Skin of body (tissue), 2 donors: ENCODE measurements around the gene RIN3. TPM values are rescaled to one million over a fixed set of nuclear protein-coding genes. Genes with fewer than 3 reads are reported as not detected.
A peak's percentile ranks its signal among the peaks of the same experiment; 100 is the strongest.

Experiments used
- DNase-seq: peaks from one replicate; lab custom pipeline; 2025; lab: John Stamatoyannopoulos, UW
- total RNA-seq: library from RNA; depleted of rRNA; stranded (reverse); fragments of >200 nt; gene quantifications from one replicate; pipeline ENCODE4 v1.2.3, GENCODE V29; 2014

The RIN3 gene
- total RNA-seq, 1 donor from 2014 or later, result 8.2 TPM

- no peak for DNase-seq
Observed at GRCh38 chr14:92645841-92646478, 132.4 kb downstream of the RIN3 start.

GRCh38 chr14:92646952-92647796 lies 133.6 kb downstream of the RIN3 start:
- DNase-seq, result peak; percentile 95

- no peak for DNase-seq
Observed at GRCh38 chr14:92647797-92648279, 134.3 kb downstream of the RIN3 start.

- DNase-seq, result no peak
Observed at GRCh38 chr14:92649066-92649465, 135.5 kb downstream of the RIN3 start.

- no peak for DNase-seq
Observed at GRCh38 chr14:92649934-92650545, 136.5 kb downstream of the RIN3 start.

- no peak for DNase-seq
Observed at GRCh38 chr14:92650581-92651105, 137.1 kb downstream of the RIN3 start.

- no peak for DNase-seq
Observed at GRCh38 chr14:92651106-92651757, 137.7 kb downstream of the RIN3 start.

GRCh38 chr14:92651758-92652406 lies 138.3 kb downstream of the RIN3 start:
- DNase-seq, result no peak

- no peak for DNase-seq
Observed at GRCh38 chr14:92652413-92653151, 139.0 kb downstream of the RIN3 start.

GRCh38 chr14:92653162-92653651 lies 139.6 kb downstream of the RIN3 start:
- DNase-seq, result no peak

GRCh38 chr14:92654239-92654901 lies 140.8 kb downstream of the RIN3 start:
- DNase-seq, result no peak

GRCh38 chr14:92655419-92656201 lies 142.0 kb downstream of the RIN3 start:
- no peak for DNase-seq

- DNase-seq, result no peak
Observed at GRCh38 chr14:92656306-92657081, 142.9 kb downstream of the RIN3 start.

- no peak for DNase-seq
Observed at GRCh38 chr14:92657457-92658142, 144.0 kb downstream of the RIN3 start.

- DNase-seq, result no peak
Observed at GRCh38 chr14:92658160-92658559, 144.6 kb downstream of the RIN3 start.

- no peak for DNase-seq
Observed at GRCh38 chr14:92658684-92659083, 145.1 kb downstream of the RIN3 start.
